Skin epidermis (tissue), 12 donors: ENCODE data around the gene NT5DC2.
A peak's percentile ranks its signal among the peaks of the same experiment; 100 is the strongest.

ENCODE experiments used
- H3K27ac ChIP-seq, 21 experiments: fragments of 200-600 bp; sonication (generic) in 11 of 21; one replicate each; pipeline ENCODE4 v1.5.0; 2020; ENCODE audit warnings: mild to moderate bottlenecking in 3 of 21, inconsistent platforms in 2 of 21, moderate library complexity in 2 of 21
- H3K4me3 ChIP-seq, 7 experiments: fragments of 200-600 bp; sonication (generic) in 2 of 7; one replicate each; pipeline ENCODE4 v1.5.0; 2020; ENCODE audit warnings: inconsistent platforms in 2 of 7, mild to moderate bottlenecking in 2 of 7, moderate library complexity in 1 of 7

The NT5DC2 gene

DNA sequence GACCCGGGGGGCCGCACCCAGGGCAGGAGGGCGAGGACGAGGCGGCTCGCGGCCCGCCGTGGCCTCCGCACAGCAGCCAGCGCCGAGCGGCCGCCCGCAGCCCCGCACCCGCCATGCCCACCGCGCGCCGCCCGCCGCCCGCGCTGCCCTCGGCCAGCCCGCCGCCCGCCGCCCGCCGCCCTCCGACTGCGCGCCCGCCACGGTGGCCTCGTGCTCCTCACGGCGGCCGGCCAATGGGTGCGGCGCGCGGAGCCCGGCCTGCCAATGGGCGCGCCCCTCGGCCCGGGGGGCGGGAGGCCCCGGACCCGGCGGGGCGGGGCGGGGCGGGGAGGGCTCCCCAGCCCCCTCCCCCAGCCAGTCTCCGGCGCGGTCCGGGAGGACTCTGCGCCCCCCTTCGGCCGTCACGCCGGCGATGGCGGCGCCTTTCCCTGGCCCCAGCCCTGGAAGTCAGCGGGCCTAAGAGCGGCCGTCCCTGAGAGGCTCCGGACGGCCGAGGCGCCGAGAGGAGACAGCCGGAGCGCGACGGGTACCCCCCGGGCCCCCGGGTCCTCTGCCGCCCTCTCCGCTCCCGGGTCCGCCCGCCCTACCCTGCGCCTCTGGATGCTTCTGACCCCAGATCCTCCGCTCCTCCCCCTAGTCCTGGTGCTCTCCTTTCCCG lies at the start of gene NT5DC2:
Gene NT5DC2 (minus strand): TSS at position 235 of the 658 bp plus-strand sequence. CDS start 120 bp downstream, at position 115.
- H3K27ac ChIP-seq, result peak within 1 kb of the TSS; percentile 18 to 88 (median 78)
- peak within 1 kb of the TSS; percentile 52 to 81 (median 69) for H3K4me3 ChIP-seq

DNA sequence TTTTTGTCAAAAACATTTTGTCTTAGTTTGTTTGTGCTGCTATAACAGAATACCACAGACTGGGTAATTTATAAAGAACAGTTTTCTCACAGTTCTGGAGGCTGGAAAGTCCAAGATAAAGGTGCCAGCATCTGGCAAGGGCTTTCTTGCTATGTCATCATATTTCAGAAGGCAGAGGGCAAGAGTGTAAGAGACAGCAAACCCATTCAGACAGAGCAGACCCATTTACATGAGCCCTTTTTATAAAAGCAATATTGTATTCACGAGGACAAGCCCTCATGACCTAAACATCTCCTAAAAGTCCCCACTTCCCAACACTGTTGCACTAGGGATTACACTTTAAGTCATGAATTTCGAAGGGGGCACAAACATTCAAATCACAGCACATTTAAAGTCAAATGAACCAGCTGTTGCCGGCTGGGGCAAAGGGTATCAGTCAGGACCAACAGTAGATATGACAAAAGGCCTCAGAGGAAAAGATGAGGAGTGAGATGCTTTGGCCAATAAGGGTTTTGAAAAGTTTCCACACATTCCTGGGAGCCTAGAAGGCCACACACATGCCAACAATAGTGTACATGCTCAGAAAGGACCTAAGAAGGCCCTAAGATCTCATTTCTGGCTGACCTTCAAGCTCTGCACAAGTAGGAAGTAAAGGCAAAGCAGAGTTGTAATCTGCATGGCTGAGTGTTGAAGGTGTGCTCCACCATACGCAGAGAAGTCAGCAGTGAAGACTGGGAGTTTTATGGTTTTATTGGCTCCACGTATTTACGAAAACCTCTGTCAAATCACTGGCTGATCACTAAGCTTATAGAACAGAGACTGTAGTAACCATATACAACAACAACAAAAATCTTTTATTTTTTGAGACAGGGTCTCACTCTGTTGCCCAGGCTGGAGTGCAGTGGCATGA lies 40.7 kb upstream of the NT5DC2 start:
- H3K27ac ChIP-seq, result no peak overlapping the region
- H3K4me3 ChIP-seq, result no peak overlapping the region

GRCh38 chr3:52572221-52572620 lies 38.6 kb upstream of the NT5DC2 start:
- Histone ChIP-seq H3K4me3 (no peak overlapping the region), H3K27ac (no peak overlapping the region)

GRCh38 chr3:52570076-52570475 lies 36.4 kb upstream of the NT5DC2 start:
- no peak overlapping the region for H3K27ac ChIP-seq
- H3K4me3 ChIP-seq, result no peak overlapping the region

DNA sequence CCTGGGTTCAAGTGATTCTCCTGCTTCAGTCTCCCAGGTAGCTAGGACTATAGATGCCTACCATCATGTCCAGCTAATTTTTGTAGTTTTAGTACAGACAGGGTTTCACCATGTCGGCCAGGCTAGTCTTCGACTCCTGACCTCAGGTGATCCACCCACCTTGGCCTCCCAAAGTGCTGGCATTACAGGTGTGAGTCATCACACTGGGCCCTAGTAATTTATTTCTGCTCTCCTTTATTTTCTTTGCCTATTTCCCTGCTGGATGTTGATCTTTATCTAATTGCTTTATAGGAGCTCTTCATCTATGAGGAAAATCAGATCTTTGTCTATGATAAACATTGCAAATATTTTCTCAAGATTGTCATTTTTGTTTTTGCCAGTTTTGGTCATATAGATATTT lies 34.4 kb upstream of the NT5DC2 start:
- H3K27ac ChIP-seq, result no peak overlapping the region
- no peak overlapping the region for H3K4me3 ChIP-seq

- H3K27ac ChIP-seq, result no peak overlapping the region
- H3K4me3 ChIP-seq, result no peak overlapping the region
Measured at GRCh38 chr3:52563984-52564383, 30.3 kb upstream of the NT5DC2 start.

DNA sequence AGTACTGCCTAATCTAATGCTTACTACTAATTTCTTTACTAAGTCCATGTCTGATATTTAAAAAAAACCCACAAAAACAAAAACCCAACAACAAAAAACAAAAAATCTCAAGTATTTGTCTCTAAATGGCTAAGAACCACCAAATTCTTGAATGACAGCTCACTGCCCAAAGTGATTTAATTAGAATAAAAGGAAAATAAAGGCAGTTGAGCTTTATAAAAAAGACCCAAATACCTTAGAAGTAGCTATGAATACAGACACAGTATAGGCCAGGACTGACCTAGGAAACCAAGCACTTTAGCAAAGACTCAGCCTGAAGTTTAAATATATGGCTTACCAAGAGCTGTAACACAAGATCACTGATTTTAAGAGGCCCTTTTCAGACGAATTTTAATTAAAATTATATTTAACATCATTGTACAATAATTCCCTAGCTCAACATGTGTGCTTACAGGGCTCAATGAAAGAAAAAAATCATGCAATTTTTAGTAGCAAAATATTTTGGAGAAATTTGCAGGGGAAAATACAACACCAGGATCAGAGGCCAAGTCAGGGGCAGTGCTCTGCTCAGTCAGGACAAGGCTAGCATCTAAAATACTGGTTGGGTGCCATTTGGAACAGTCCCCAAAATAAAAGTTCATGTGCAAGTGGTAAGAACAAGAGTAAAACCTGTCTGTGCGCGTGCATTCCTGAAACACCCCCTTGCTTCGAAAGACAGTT lies 27.5 kb upstream of the NT5DC2 start:
- Histone ChIP-seq H3K4me3 (no peak overlapping the region), H3K27ac (no peak overlapping the region)

DNA sequence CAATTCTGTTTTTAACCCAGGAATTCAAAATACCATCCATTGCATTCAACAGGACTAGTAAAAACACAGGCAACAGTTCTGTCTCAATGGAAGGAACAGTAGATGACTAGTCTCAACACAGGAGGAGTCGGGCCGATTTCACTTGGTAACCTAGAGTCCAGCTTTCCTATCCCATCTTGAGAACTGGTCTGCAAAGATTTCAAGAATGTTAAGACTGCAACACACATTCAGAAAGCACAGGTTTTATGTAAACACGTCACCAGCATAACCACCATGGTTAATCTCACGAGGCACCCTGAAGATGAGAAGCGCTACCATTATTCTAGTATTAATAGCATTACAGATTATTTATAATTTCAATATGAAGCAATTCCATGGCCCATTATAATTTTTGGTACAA lies 24.8 kb upstream of the NT5DC2 start:
- no peak overlapping the region for H3K4me3 ChIP-seq
- H3K27ac ChIP-seq, result no peak overlapping the region

GRCh38 chr3:52557011-52557960 lies 23.6 kb upstream of the NT5DC2 start:
- Histone ChIP-seq H3K4me3 (no peak overlapping the region), H3K27ac (no peak overlapping the region)

- no peak overlapping the region for H3K27ac ChIP-seq
- H3K4me3 ChIP-seq, result no peak overlapping the region
Measured at GRCh38 chr3:52555056-52555455, 21.4 kb upstream of the NT5DC2 start.

DNA sequence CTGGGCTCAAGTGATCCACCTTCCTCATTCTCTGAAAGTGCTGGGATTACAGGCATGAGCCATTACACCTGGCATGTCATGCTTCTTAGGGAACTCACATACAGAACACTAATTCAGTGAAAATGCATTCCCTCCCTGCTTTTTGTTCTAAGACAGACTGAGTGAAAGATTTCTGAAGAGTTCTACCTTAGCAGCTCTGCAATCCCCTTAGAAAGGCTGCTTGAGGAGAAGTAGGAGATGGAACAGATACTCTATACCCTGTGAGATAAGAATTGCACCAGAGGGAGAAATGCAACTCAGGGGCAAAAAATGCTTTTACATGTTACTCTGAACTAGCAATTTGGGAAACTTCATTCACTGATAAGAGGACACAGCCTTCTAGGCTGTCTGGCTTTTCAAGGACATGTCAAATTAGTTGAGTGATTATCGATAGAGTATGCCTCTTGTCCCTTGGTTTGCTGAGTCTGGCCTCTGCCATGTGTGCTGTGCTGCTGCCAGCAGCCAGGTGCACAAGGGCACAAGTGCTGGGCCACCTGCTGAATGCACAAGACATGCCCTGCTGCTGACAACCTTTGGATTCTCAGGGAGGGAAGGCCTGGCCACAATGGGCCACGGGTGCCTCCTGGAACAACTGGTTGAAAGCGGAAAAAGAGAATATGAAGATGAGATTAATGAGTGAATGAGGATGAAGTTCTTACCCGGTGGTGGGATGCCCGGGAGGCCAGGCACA lies 20.5 kb upstream of the NT5DC2 start:
- Histone ChIP-seq H3K4me3 (no peak overlapping the region), H3K27ac (no peak overlapping the region)

GRCh38 chr3:52552089-52552488 lies 18.4 kb upstream of the NT5DC2 start:
- Histone ChIP-seq H3K27ac (no peak overlapping the region), H3K4me3 (no peak overlapping the region)

DNA sequence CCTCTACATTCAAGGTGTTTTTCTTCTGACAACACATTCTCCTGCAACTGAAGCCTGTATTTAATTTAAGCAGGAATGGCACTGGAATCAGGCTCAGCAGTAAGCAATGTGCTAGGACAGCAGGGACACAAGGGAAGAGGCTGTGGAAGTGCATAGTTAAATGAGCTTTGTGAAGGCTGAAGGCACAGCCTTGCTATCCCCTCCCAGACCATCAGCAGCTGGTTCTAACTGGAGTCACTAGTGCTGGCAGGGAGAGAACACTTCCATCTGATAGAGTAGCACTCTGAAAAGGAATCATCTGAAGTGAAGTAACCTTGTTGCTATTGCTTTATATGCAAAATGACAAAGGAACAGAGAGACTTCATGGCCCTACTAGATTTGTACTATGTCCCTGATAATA lies 17.5 kb upstream of the NT5DC2 start:
- no peak overlapping the region for H3K27ac ChIP-seq
- no peak overlapping the region for H3K4me3 ChIP-seq

DNA sequence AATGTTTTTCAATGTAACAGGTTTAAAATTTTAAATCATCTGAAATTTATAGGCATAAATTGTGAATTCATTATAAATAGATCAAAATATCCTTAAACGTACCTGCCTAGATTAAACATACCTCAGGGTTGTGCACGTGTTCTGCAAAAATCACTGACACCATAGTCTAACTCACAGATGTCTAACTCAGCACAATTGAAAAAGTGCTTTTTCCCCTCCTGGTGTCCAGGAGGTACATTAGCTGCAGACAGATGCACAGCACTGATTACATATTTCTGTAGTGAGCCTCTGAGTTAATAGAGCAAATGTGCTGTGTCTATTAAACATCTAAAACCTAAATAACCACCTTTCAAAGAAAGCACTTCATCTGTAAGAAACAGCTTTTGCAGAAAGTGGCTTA lies 13.5 kb upstream of the NT5DC2 start:
- Histone ChIP-seq H3K27ac (no peak overlapping the region), H3K4me3 (no peak overlapping the region)

- Histone ChIP-seq H3K27ac (no peak overlapping the region), H3K4me3 (no peak overlapping the region)
Measured at GRCh38 chr3:52546111-52546901, 12.6 kb upstream of the NT5DC2 start.

GRCh38 chr3:52544937-52545336 lies 11.3 kb upstream of the NT5DC2 start:
- Histone ChIP-seq H3K27ac (no peak overlapping the region), H3K4me3 (no peak overlapping the region)

GRCh38 chr3:52541050-52541449 lies 7.4 kb upstream of the NT5DC2 start:
- no peak overlapping the region for H3K4me3 ChIP-seq

More at GRCh38 chr3:52541050-52541449, 7.4 kb upstream of the NT5DC2 start:
- H3K27ac ChIP-seq, result no peak overlapping the region
